Occipital lobe (tissue), 2 donors: Measurements from ENCODE around the gene STAC2. TPM values are rescaled to one million over a fixed set of nuclear protein-coding genes. Genes with fewer than 3 reads are reported as not detected.
"Not testable (repeated sequence)": the region's sequence is repeated elsewhere in the genome, so short reads cannot be mapped to it uniquely, and the experiment has no call there.

Experiments
- DNase-seq: peaks from one replicate; lab custom pipeline; 2025; lab: John Stamatoyannopoulos, UW
- total RNA-seq: library from RNA; depleted of rRNA; stranded (reverse); fragments of >200 nt; gene quantifications from one replicate; pipeline ENCODE4 v1.2.3, GENCODE V29; 2014

STAC2 gene
- total RNA-seq, 1 donor from 2014 or later, result 0.31 TPM

GRCh38 chr17:39187152-39187830, 38.5 kb downstream of the STAC2 start:
- DNase-seq, result no peak

GRCh38 chr17:39186481-39187002, 39.2 kb downstream of the STAC2 start:
- DNase-seq, result no peak

- DNase-seq, result no peak
Measured at GRCh38 chr17:39183720-39184119, 42.0 kb downstream of the STAC2 start.

DNA sequence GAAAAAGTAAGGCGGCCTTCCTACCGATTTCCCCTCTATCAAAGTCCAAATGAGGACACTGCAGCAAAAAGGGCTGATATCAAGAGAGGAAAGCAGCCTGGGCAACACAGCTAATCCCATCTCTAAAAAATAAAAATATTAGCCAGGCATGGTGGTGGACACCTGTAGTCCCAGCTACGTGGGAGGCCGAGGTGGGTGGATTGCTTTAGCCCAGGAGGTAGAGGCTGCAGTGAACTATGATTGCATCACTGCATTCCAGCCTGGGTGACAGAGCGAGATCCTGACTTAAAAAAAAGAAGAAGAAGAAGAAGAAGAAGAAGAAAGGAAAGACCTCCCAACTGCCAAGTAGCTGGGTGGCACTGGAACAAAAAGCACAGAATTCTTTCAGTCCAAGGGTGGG, 42.7 kb downstream of the STAC2 start:
- DNase-seq, result no peak

DNA sequence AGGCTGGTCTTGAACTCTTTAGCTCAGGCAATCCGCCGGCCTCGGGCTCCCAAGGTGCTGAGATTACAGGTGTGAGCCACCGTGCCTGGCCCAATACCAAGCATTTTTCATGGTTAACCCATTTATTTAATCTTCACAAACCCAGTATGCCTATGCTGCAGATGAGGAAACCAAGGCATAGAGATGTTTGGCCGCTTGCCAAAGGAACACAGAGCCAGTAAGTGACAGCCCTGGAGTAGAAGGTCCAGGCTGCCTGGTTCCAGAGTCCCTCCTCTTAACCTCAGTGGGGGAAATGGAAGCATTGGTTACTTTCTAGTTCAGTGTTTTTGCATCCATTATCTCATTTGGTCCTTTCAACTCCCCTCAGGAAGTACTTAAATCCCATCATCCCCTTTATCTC, 44.4 kb downstream of the STAC2 start:
- DNase-seq, result no peak

DNA sequence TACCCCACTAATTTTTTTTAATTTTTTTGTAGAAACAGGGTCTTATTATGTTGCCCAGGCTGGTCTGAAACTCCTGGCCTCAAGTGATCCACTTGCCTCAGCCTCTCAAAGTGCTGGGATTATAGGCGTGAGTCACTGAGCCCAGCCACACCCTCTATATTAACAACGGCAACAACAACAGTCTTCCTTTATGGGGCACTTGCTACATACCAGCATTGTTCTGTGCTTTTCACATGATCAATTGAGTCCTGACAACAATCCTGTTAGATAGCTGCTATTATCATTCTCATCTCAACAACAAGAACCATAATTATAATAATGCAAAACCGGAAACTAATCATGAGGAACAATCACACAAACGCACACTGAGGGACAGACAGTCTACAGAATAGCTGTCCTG, 47.2 kb downstream of the STAC2 start:
- DNase-seq, result no peak

DNA sequence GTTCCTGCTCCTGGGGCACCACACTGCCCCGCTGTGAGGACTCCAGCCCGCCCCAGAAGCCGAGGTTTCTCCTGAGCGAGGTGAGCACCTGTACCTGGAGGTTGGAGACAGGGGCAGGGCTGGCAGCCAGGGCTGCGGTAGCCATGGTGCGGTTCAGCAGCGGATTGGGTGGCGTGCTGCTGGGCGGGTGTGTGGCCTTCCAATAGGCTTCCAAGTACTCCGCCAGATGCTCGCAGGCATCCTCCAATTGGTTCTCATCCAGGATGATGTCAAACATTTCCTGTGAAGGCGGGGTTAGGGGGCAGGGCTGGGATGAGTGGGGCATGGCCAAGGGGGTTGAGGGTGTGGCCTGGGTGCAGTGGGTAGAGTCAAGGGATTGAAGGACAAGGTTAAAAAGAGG, 48.5 kb downstream of the STAC2 start:
- no peak for DNase-seq

- DNase-seq, result no peak
Measured at GRCh38 chr17:39175695-39176093, 50.1 kb downstream of the STAC2 start.

DNA sequence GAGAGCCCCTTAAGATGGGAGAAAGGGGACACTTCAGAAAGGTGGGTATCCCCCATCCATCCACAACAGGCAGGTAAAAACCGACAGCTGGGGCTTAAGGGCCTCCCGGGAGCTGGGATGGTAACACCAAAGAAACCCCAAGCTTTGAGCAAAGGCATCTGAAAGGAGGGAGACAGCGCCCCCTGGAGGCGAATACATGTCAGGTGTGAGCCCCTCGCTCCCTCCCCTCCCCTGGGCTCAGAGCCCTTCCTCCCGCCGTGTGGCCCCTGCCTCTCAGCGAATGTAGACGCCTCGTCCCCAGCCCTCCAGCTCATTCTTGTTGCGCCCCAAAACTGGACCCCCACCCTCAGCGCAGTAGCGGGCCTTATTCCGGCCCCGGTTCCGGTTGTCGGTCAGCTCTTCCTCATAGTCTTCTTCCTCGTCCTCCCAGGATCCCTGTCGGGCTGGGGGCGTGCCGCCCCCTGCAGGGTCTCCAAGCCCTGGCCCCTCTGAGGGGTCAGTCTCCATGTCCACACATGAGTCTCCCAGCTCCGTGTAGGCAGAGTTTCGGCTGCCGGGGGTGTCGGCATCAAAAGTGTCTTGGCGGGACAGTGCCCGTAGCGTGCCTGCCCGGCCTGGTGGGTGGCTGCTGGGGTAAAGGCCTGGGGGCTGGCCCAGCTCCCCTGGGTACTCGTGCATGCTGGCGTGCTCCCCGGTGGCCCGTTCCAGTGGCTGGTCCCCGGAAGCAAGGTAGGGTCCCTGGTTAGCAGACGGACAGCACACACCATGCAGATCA, 50.6 kb downstream of the STAC2 start:
- no peak for DNase-seq

DNA sequence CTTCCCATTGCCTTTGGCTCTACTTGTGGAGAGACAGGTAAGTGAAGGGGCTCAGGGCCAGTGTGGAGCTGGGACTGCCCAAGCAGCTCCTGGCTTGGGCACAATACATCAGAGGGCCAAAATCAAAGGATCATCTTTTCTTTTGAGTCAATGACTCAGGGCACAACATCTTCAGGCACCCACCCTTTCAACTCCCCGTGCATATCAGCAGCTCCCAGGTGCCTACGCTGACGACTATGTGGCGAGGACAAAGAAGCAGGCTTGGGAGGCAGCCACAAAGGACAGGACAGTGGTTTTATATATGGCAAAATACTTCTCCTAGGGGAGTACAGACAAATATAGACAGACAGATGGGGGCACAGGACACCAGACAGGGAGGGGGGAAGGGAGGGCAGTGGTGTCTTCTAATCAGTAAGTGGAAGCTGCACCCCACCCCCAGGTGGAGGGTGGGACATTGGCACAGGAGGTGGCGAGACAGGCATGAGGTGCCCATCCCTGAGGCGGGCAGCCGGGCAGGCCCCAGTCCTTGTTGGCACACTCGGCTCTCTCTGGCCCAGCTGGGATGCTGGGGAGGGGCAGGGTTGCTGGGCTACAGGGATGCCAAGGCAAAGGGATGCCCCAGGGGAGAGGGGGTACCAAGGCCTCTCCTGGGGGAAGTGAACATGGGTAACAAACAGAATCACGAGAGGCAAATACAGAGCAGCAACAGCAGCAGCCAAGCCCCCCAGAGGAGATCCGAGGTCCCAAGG, 52.0 kb downstream of the STAC2 start:
- DNase-seq, result no peak

DNA sequence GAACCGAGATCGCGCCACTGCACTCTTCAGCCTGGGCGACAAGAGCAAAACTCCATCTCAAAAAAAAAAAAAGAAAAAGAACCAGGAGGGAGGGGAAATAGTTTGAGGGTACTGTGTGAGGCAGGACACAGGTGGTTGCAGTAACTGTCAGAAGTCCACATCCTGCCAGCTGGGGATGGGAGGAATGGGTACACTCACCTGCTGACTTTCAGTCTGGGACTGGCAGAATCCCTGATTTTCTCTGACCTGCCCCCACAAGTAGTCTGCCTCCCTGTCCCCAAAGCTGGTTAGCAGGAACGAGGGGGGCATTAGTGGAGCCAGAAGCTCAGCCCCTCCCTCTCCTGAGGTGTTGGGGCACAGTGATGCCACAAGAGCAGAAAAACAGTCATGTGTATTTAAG, 52.7 kb downstream of the STAC2 start:
- DNase-seq, result no peak

DNA sequence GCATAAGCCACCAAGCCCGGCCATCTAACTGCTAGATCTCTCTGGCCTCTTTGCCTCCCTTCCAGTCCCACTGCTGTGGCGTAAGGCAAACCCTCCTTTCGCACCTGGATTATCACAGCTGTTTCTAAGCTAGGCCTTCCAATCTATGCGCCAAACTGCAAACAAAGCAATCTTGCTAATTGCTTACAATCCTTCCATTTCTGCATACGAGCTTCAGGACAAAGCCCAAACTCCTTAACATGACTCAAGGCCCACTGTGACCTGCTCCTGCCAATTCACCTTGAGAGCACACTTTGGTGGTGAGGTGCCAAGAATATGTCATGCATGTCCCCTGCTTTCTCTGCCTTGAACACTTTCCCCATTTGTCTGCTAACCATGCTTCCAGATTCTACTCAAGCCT, 53.8 kb downstream of the STAC2 start:
- DNase-seq, result no peak

GRCh38 chr17:39170558-39170957, 55.2 kb downstream of the STAC2 start:
- DNase-seq, result no peak

DNA sequence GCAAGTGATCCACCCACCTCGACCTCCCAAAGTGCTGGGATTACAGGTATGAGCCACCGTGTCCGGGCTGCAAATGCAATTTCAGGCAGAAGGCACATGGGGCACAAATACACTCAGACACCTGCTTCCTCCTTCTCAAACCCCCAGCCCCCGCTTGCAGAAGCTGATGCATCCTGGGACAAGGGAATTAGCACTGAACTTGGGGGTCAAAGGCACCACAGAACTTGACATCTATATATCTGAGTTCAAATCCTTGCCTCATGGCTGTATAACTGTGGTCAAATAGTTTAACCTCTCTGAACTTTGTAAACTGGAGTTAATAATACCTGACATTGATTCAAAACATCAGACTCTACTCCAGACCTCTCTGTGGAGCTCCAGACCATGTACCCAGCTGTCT, 55.6 kb downstream of the STAC2 start:
- no peak for DNase-seq

DNA sequence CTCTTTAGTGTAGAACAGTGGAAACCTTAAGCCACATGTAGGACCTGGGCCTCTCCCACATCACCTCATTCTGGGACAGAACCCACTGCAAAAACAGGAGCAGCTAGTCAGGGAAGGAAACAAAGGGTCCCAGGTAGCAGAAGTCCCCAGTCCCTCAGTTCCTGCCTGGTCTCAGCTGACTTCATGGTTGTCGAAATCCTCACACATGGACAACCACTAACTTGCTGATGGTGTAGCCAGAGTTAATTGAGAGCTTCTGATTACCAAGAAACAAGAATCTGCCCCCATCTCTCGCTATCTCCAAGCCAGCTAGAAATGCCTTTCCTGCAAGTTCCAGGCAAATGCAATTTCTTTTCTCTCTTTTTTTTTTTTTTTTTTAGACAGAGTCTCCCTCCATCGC, 56.2 kb downstream of the STAC2 start:
- no peak for DNase-seq

- no peak for DNase-seq
Measured at GRCh38 chr17:39169101-39169500, 56.6 kb downstream of the STAC2 start.

- not testable (repeated sequence) for DNase-seq
Measured at GRCh38 chr17:39168503-39168902, 57.2 kb downstream of the STAC2 start.

DNA sequence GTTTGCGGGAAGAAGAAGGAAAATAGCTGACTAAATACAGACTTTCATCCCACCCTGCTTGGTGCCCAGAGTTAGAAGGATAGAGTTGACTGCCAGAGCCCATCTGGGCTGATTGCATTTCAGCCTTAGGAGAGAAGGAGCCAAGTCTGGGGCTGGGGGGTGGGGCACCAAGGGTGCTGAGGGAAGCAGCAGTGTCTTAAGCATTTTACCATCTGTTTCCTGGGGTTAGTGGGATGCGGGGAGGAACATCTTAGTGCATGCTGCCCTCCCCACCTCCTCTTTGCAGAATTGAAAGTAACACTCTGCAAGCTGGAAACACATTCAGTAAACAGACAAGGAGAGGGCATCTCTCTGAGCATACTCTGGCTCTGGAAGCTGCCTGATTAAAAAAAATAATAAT, 58.3 kb downstream of the STAC2 start:
- no peak for DNase-seq

DNA sequence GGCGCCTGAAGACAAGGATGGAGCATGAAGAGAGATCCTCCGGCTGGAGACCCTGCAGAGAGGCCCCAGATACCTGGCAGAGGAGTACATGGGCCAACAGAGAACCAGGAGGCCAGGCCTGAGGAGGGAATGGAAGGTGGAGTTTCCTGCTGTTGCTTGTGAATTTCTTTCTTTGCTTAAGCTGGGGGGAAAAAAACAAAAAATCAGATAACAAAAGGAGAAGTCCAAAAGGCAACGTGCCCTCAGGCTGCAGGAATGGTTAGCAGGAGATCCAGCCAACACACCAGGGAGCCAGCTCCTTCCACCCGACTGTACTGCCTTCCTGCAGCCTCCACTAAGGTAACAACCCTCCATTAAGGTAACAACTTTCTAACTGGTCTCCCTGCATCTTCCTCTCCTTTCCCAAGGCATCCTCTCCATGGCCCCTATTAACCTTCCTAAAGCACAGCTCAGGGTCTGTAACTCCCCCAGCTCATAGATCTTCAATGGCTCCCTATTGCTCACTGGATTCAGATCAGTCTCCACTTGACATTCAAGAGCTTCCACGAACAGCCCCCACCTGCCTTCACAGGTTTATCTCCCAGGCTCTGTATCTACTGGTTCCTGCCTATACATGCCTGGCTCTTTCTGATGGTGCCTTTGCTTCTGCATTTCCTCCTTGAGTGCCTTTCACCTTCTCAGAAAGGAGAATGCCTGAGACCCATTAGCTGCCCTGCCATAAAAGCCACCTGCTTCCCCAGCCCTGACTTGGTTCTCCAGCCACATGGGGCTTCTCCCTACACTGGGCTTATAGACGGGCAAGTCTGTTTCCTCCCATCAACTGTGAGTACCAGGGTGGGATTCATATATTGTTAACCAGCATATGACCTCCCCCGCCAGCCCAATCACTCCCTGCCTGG, 59.1 kb downstream of the STAC2 start:
- no peak for DNase-seq

DNA sequence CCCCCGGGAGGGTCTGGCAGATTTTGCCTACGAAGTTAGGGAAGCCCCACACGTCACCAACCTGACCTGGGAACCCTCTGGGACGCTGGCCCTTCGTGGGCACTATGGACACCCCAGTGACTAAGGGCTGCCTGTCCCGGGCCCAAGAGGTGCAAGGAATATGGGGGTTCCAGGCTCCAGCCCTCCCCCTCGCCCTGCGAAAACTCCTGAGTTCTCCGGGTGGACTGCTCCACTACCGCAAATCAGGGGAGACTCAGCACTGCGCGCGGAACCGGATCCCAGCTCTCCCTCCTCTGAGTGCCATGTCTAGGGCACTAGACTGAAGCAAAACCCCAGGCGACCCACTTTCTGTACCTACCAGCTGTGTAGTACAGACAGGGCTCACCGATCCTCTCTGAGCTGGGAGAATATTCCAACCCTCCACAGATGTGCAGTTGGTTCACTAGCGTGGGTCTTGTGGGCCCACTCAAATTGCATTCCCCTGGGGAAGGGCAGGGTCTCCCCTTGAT, 59.9 kb downstream of the STAC2 start, which contains the start of gene ARL5C:
Gene ARL5C (minus strand): TSS at position 321 of the 509 bp plus-strand sequence. CDS start 401 bp downstream, outside the sequence.
- DNase-seq, result no peak
